H1 (cell line): ENCODE results near the gene PTTG1IP. TPM values are rescaled to one million over a fixed set of nuclear protein-coding genes. Genes with fewer than 3 reads are reported as not detected.

Source experiments
- CHD7 ChIP-seq: fragments of 300-600 bp; sonication (generic); IDR thresholded peaks from 2 replicates; pipeline ENCODE4 v1.7.1; 2012; ENCODE audit warnings: low read length, moderate library complexity, mild to moderate bottlenecking, inconsistent platforms; ENCODE audit not compliant: insufficient replicate concordance
- NRF1 ChIP-seq: IDR thresholded peaks from 2 replicates; pipeline ENCODE4 v1.6.1; 2011; ENCODE audit warnings: mild to moderate bottlenecking, low read depth, low read length, improper control_type of control experiment
- polyA plus RNA-seq, 7 experiments: library from polyadenylated mRNA; depleted of rRNA in 3 of 7; stranded (reverse) in 5 of 7; unstranded in 2 of 7; fragments of >200 nt in 5 of 7; fragments of 200-250 nt in 2 of 7; gene quantifications; 1 replicate in 5 of 7; 2 replicates in 1 of 7; 4 replicates in 1 of 7; pipeline versions ENCODE4 v1.2.1 to v1.2.3, GENCODE V29; 2011 to 2013; ENCODE audit warnings: missing spikeins in 2 of 7, mixed read lengths in 2 of 7
- total RNA-seq: library from RNA; stranded (reverse); fragmentation: NEBNext Ultra II Directional; extraction: Animal tissue kit (Norgen Biotek cat#: 25700); gene quantifications from 2 replicates; pipeline ENCODE4 v1.2.1, GENCODE V29; 2021

Gene PTTG1IP
- total and polyA plus RNA-seq, 2 of the 8 experiments (the other 6 are each of a cell fraction or from before 2014, with no cell fraction given) = 90.8 to 130 TPM

- TF ChIP-seq CHD7 (no peak), NRF1 (no peak)
Measured at GRCh38 chr21:44799646-44800045, 73.8 kb downstream of the PTTG1IP start (continued).
